ENCODE data around the gene TRIM47.
A peak's percentile ranks its signal among the peaks of the same experiment; 100 is the strongest.

Gene TRIM47

DNA sequence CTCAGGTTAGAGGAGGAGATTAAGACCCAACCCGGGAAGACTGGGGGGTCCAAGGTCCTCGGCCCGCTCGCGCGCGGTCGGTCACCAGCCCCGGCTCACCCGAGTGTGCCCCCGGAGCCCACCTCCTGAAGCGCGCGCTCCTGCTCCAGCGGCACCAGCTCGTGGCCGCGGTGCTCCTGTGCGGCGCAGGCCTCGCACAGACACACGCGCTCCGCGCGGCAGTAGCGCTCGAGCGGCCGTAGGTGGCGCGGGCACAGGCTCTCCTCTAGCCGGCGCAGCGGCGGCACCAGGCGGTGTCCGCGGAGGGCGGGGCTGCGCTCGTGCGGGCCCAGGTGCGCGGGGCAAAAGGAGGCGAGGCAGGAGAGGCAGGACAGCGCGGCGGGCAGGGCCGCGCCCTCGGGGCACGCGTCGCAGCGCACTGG, 618 bp downstream of the TRIM47 start:
- TF ChIP-seq, protein P1, sequence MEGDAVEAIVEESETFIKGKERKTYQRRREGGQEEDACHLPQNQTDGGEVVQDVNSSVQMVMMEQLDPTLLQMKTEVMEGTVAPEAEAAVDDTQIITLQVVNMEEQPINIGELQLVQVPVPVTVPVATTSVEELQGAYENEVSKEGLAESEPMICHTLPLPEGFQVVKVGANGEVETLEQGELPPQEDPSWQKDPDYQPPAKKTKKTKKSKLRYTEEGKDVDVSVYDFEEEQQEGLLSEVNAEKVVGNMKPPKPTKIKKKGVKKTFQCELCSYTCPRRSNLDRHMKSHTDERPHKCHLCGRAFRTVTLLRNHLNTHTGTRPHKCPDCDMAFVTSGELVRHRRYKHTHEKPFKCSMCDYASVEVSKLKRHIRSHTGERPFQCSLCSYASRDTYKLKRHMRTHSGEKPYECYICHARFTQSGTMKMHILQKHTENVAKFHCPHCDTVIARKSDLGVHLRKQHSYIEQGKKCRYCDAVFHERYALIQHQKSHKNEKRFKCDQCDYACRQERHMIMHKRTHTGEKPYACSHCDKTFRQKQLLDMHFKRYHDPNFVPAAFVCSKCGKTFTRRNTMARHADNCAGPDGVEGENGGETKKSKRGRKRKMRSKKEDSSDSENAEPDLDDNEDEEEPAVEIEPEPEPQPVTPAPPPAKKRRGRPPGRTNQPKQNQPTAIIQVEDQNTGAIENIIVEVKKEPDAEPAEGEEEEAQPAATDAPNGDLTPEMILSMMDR (IDR thresholded peaks at IDR 0.05), result no peak
- no peak for DNase-seq (ENCODE audit: low spot score)

DNA sequence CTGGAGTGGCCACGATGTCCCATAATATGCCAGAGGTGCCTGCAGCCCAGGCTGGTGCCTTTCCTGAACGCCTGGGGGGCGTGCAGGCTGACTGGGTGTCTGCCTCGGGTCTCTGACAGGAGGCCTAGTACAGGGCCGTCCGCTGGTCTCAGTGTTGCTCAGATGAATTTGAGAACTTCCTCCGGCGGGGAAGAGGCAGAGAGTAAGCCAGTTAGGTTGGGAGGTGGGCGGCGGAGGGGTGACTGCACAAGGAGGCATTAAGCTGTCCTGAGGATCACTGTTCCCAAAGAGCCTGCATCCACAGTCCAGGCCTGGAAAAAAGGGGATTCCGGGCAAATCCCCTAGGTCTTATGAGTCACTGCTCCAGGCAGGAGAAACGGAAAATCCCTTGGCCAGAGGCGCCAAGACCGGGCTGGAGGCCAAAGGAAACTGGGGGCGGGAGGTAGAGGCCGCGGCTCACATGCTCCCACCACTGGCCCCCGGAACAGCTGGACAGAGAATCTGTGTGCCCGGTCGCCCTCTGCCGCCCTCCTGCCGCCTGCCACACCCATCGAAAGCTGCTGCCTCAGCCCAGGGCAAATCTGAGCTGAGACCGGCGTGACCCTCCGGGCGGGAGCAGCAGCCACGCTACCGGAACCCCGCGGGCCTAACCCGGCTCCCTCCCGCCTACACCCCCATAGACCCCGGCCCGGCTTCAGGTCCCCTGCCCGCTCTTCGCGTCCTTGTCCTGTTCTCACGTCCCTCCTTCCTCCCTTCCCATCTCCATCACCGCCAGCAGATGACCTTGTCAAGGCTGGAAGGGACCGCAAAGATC, 1.2 kb downstream of the TRIM47 start:
- Histone ChIP-seq H3K4me3 (peak overlapping the region; percentile 91), H3K27ac (peak overlapping the region; percentile 96 to 97)
- DNase-seq (ENCODE audit: low spot score), result peak; percentile 98
- TF ChIP-seq, protein P1 (IDR thresholded peaks at IDR 0.05), result no peak

More for the DNA sequence above, 618 bp downstream of the TRIM47 start:
- H3K4me3 ChIP-seq, result peak overlapping the region; percentile 91
- H3K27ac ChIP-seq, result peak overlapping the region; percentile 96 to 97

GRCh38 chr17:75876190-75876937, 2.0 kb downstream of the TRIM47 start:
- no peak for DNase-seq (ENCODE audit: low spot score)
- Histone ChIP-seq H3K27ac (peak overlapping the region; percentile 96 to 97), H3K4me3 (peak overlapping the region; percentile 91)
- TF ChIP-seq, protein P1 (IDR thresholded peaks at IDR 0.05), result no peak

- TF ChIP-seq, protein P1 (IDR thresholded peaks at IDR 0.05), result no peak
- Histone ChIP-seq H3K4me3 (peak overlapping the region; percentile 91), H3K27ac (peak overlapping the region; percentile 96 to 97)
- no peak for DNase-seq (ENCODE audit: low spot score)
These were observed 2.5 kb downstream of the TRIM47 start for GRCh38 chr17:75875940-75876189.

DNA sequence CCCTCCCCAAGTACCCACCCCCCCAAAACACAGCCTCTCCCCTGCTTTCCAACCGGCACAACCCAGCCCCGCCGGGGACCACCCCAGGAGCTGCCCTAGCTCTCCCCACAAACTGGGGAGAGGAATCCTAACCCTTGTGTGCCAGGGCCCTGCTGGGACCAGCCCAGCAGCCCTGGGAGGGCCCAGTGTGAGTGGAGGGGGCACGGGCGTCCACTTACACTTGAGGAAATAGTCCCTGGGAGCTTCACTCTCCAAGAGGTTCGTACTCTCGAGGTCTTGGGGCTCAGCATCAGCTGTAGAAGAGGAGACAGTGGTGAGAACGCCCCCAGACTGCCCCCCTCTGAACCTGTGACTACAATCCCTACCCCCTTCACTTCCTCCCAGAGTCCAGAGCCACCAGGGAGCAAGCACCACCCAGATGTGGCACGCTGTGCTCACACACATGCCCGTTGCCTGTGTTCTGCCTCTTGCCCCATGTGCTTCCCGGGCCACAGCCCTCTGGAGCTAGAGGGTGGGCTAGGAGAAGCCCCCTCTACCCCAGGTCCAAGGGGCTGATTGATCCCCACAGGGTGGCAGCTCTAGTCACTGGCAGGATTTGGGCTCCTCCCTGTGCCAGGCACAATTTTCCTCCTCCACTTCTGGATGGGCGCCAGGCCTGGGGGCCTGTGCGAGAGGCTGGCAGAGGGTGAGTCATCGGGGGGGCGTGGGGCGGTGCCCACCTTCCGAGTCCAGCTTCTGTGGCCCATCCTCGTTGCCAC, 3.0 kb downstream of the TRIM47 start:
- no peak for DNase-seq (ENCODE audit: low spot score)
- H3K27ac ChIP-seq, result peak overlapping the region; percentile 96 to 97
- TF ChIP-seq, protein P1 (IDR thresholded peaks at IDR 0.05), result no peak
- H3K4me3 ChIP-seq, result peak overlapping the region; percentile 91

DNA sequence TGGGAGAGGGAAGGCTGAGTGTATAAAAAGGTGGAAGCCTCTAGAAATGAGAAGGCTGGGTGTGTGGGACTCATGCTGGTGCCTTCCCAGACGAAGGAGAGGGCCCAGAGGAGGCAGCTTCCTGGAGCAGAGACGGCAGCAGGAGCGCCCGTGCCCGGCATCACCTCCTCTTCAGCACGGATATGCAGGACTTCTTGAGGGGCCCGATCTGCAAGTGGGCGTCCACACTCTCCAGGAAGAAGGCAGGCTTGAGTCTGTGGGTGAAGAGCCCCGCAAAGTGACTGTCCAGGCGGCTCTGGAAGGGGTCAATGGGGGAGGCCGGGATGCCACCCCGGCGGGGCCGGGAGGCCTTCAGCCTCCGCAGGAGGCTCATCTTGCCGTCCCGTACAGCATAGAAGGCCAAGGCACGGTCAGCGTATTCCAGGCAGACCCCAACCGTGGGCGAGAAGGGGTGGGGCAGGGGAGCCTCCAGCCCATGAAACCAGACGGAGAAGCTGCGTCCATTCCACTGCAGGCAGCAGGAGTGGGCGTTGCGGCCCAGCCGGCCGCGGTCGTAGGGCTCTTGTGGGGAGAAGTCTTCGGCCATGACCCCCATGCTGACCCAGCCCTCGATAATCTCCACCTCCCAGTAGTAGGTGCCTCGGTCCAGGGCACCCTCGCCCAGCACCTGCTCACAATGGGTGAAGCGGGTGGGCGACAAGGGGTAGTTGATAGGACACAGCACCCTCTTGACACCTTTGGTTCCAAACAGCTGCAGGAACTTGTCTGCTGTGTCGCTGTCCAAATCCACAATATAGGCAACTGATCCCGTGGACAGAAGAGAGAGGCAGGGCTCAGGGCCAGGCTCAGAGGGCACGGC, 3.8 kb downstream of the TRIM47 start:
- no peak for DNase-seq (ENCODE audit: low spot score)
- Histone ChIP-seq H3K4me3 (peak overlapping the region; percentile 91), H3K27ac (peak overlapping the region; percentile 96 to 97)
- TF ChIP-seq, protein P1 (IDR thresholded peaks at IDR 0.05), result no peak
